LNCaP clone FGC (cell line): ENCODE measurements around the gene EOGT.

Source experiments
- DNase-seq: peaks from one replicate; pipeline ENCODE4 v3.0.0-alpha.2; 2011; ENCODE audit warnings: low read depth
- H3K4me3 ChIP-seq: 2 replicates; pipeline ENCODE4 v1.5.1; 2011; ENCODE audit warnings: mild to moderate bottlenecking, low read depth, low read length, control low read depth
- CTCF ChIP-seq: IDR thresholded peaks from 2 replicates; pipeline ENCODE4 v1.5.1; 2012; ENCODE audit warnings: mild to moderate bottlenecking; ENCODE audit not compliant: control insufficient read depth, insufficient read depth; ENCODE audit errors: extremely low read depth

EOGT gene

GRCh38 chr3:69013253-69014021 is at the start of gene EOGT:
Gene EOGT (minus strand): TSS chr3:69013684. CDS start chr3:69009846, 3,838 bp downstream.
- peak; percentile 79 for TF ChIP-seq CTCF
- H3K4me3 ChIP-seq = peak within 1 kb of the TSS; percentile 71
- peak; percentile 47 for DNase-seq

- TF ChIP-seq CTCF = no peak
- no peak for DNase-seq
- H3K4me3 ChIP-seq = no peak overlapping the region
These were observed 46.2 kb upstream of the EOGT start for GRCh38 chr3:69059688-69060087.

- TF ChIP-seq CTCF = no peak
- no peak for DNase-seq
- no peak overlapping the region for H3K4me3 ChIP-seq
These were observed 45.4 kb upstream of the EOGT start for GRCh38 chr3:69058947-69059224.

- no peak for TF ChIP-seq CTCF
- no peak for DNase-seq
- H3K4me3 ChIP-seq = no peak overlapping the region
These were observed 44.9 kb upstream of the EOGT start for GRCh38 chr3:69058180-69058946.

GRCh38 chr3:69052472-69052898 is 39.0 kb upstream of the EOGT start:
- H3K4me3 ChIP-seq = peak overlapping the region; percentile 78
- TF ChIP-seq CTCF = no peak
- DNase-seq = no peak

GRCh38 chr3:69051756-69052471 is 38.4 kb upstream of the EOGT start, which contains the start of gene TMF1:
Gene TMF1 (minus strand): TSS chr3:69052333. CDS start chr3:69052086, 247 bp downstream.
- DNase-seq = peak; percentile 97
- no peak for TF ChIP-seq CTCF
- peak within 1 kb of the TSS; percentile 78 for H3K4me3 ChIP-seq
